ENCODE data around the gene COL4A3.

DNA sequence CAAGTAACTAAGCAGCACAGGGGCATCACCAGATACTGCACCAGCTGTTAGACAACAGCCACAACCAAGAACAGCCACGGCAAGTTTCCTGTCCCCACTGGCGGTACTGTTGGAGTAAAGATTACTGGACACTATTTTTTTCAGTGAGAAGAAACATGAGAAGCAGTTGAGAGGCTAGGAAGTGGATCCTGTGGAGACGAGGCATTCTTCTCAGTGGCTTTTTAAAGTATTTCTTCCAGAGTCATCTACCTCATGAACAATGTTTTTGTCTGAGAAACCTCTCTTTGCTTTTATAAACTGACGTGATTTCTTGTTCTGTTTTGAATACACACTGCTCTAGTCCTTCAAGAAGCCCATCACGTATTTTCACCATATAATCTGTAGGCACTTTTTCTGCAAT is 195.9 kb downstream of the COL4A3 start:
- TF ChIP-seq, protein P1, sequence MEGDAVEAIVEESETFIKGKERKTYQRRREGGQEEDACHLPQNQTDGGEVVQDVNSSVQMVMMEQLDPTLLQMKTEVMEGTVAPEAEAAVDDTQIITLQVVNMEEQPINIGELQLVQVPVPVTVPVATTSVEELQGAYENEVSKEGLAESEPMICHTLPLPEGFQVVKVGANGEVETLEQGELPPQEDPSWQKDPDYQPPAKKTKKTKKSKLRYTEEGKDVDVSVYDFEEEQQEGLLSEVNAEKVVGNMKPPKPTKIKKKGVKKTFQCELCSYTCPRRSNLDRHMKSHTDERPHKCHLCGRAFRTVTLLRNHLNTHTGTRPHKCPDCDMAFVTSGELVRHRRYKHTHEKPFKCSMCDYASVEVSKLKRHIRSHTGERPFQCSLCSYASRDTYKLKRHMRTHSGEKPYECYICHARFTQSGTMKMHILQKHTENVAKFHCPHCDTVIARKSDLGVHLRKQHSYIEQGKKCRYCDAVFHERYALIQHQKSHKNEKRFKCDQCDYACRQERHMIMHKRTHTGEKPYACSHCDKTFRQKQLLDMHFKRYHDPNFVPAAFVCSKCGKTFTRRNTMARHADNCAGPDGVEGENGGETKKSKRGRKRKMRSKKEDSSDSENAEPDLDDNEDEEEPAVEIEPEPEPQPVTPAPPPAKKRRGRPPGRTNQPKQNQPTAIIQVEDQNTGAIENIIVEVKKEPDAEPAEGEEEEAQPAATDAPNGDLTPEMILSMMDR (IDR thresholded peaks at IDR 0.05): no peak
- TF ChIP-seq POLR2AphosphoS5 (IDR thresholded peaks at IDR 0.05) (no peak), EP300 (IDR thresholded peaks at IDR 0.05) (no peak), POLR2A (IDR thresholded peaks at IDR 0.05) (no peak)

All from stomach (tissue), 4 donors.